Epithelial cell of prostate (primary cell): ENCODE results near the gene NTSR2.

ENCODE experiments used
- DNase-seq: peaks from one replicate; pipeline ENCODE4 v3.0.0-alpha.2; 2011; ENCODE audit warnings: low read depth, low spot score
- H3K27ac ChIP-seq: fragments of 450-650 bp; 2 replicates; pipeline ENCODE4 v1.5.1; 2017; ENCODE audit warnings: mild to moderate bottlenecking

NTSR2 gene

GRCh38 chr2:11701206-11701605, 31.2 kb upstream of the NTSR2 start:
- DNase-seq: no peak
- H3K27ac ChIP-seq: peak overlapping the region; percentile 14

GRCh38 chr2:11699686-11700670, 30.0 kb upstream of the NTSR2 start:
- no peak overlapping the region for H3K27ac ChIP-seq
- no peak for DNase-seq

DNA sequence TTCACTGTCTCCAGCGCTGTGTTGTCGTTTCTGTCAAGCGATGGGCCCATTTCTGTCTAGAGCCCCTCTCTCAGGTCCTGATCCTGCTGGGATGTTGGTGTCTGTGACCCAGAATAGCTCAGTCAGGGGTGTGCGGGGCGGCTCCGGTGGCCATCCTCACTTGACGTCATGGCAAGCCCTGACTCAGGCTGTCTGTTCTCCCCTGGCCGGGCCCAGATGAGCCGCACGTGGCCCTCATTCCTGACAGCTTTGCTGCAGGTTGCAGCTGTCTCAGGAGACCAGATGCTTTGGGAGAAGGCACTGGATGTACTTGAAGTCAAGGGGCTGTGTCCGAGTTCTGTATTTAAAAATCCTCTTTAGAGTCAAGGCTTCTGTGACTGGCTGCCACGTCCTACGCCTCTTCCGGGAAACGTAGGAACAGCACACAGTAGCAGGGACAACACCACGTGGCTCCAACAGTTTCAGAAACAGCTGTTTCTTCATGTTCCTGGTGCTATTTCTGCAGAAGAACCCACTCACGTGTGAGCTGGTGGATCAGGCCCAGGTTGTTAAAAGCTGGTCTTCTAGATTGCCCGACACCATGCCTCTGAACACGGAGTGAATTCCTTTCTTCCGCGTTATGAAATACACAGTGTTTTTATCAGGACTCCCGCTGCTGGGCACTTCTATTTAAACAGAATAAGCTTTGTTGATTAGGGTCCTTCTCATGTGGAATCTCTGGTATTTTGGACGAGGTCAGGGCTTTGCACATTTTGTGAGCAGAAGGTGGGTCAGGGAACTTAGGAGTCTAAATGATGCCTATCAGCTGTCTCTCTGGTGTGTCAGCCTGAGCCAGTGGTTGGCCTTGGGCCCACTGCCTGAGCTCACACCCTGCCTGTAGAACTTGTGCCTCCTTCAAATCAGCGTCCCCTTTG, 28.3 kb upstream of the NTSR2 start:
- no peak overlapping the region for H3K27ac ChIP-seq
- DNase-seq: no peak

DNA sequence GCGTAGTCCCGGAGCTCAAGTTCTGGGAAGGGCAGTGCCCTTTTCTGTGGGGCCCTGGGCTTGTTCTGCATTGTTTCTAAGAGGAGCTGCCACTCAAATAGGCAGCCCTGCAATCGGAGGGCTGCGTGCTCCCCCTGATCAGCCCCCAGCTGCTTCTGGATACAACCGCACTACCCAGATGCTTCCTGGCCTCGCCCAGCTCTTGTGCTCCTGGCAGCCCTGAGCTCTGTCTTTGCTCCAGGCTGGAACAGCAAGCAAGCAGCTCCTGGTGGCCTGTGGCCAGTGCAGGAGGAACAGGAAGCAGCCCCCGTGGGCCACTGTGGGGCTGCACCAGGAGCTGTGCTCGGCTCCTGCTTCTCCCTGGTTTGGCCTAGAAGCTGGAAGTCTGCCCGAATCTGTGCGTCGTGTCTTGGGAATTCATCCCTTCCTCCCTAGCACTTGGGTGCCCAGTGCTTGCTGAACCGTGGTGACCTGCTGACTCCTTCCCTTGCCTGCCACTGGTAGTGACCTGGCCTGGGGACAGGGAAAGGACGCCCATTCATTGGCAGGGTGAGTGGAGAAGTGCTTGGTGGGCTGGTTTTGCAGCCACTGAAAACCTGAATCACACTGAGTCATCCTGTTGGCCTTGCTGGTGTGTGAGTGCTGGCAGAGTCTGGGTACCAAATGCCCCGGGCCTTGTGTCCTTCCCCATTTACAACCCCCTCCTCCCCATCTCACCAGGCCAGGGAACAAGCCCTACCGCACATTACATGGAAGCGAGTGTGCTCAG, 27.3 kb upstream of the NTSR2 start:
- DNase-seq: no peak
- no peak overlapping the region for H3K27ac ChIP-seq

- no peak for DNase-seq
- no peak overlapping the region for H3K27ac ChIP-seq
These were observed 26.7 kb upstream of the NTSR2 start for GRCh38 chr2:11696736-11697102.

GRCh38 chr2:11695576-11695975, 25.6 kb upstream of the NTSR2 start:
- DNase-seq: no peak
- no peak overlapping the region for H3K27ac ChIP-seq

DNA sequence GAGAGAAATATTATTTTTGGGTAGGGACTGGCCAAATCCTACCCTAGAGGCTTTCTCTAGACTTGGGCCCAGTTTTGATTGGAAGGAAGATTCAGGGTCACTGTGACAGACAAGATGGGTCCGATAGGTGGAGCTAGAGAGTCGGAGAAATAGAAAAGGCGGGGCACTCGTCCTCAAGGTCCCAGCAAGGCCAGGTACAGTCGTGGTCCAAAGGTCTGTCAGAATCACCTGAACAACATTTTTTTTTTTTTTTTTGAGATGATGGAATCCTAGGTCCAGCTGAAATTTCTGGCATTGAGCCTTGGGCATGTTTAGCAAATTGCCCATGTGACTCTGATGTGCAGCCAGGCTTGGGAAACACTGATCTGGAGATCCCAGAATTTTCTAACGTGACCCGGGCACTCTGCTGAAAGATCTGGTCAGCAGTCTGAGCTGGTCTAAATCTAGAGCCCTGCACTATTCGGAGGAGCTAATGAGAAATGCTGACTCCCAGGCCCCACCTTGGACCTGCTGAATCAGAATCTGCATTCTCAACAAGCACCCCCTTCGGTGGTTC, 23.0 kb upstream of the NTSR2 start:
- H3K27ac ChIP-seq: no peak overlapping the region
- no peak for DNase-seq

- H3K27ac ChIP-seq: no peak overlapping the region
- DNase-seq: no peak
These were observed 21.2 kb upstream of the NTSR2 start for GRCh38 chr2:11691076-11691660.

- DNase-seq: no peak
These were observed 18.5 kb upstream of the NTSR2 start for GRCh38 chr2:11688222-11689069.

DNA sequence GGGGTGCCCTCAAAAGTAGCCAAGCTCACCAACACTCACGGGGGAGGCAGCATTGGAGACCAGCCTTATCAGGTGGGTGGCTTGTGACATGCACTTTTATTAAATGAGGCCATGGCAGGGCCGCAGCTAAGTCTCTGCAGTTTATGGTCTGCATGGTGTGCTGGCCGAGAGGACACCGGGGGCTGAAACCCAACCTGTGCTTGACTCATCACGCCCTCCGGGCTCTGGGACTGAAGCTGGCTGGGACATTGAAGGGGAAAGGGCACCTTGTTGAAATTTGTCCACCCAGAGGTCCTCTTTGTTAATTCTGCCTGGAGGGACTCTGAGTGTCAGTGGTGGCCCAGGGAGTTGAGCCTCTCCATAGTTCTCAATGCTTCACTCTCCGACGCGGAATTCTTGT, 17.7 kb upstream of the NTSR2 start:
- no peak for DNase-seq

More at GRCh38 chr2:11688222-11689069, 18.5 kb upstream of the NTSR2 start:
- no peak overlapping the region for H3K27ac ChIP-seq

DNA sequence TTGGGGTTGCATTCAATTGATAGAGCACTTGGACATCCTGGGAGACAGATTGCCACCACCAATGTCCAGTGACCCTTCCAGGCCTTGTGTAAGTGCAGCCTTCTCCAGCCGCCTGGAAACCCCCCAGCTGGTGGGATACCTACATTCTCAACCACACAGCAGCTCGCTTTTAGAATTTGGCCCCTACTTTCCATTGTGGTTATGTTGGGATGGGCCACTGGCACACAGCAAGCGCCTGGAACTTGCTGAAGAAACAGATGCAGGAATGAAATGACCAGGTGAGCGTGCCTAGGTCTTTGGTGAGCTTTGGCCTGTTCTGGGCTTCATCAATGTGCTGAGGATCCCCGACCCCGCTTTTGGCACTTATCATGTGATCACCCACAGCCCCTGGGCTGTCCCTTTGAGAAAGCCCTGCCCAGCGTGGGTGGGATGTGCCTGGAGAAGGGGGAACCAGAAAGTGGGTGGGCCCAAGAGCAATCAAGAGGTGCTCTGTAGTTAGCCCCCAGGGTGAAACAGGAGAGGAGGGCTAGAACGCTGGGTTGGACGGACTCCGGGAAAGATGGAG, 16.0 kb upstream of the NTSR2 start:
- no peak for DNase-seq

More for the DNA sequence above, 17.7 kb upstream of the NTSR2 start:
- H3K27ac ChIP-seq: no peak overlapping the region

DNA sequence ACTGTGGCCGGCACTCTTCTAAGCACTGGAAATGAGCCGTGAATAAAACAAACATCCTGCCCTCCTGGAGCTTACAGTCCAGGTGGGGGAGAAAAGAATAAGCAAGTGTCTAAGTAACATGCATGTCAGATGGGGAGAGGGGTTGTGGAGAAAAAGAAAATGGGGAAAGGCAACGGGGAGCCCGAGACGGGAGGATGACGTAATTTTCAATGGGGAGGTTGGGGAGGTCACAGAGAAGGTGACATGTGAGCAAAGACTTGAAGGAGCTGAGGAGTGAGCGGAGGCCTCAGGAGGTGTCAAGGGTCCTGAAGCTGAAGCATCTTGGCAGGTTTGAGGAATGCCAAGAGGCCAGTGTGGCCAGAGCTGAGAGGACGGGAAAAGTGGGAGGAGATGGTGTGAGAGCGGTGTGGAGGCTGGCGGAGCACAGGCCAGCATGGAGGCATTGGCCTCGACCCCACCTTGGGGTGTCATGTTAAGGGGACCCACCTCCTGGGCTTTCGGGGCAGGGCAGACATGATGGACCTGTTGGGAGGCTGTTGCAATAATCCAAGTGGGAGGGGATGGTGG, 15.0 kb upstream of the NTSR2 start:
- H3K27ac ChIP-seq: no peak overlapping the region
- no peak for DNase-seq

More for the DNA sequence above, 16.0 kb upstream of the NTSR2 start:
- no peak overlapping the region for H3K27ac ChIP-seq

GRCh38 chr2:11683966-11684365, 14.0 kb upstream of the NTSR2 start:
- no peak for DNase-seq
- no peak overlapping the region for H3K27ac ChIP-seq

GRCh38 chr2:11683476-11683875, 13.5 kb upstream of the NTSR2 start:
- no peak overlapping the region for H3K27ac ChIP-seq
- DNase-seq: no peak

DNA sequence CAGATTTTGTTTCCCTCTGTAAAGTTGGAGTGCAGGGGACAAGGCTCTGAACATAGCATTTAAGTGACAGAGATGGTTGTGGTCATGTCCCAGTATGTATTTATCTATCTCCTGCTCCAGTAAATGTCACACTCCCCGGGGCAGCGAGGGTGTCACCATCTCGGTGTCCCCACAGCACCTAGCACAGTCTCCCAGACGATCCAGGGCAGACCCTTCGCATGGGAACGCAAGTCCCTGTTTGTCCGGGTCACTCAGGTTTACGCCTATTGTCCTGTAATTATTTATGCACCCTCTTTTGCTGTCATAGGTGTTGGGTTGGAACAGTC, 12.6 kb upstream of the NTSR2 start:
- DNase-seq: no peak
- H3K27ac ChIP-seq: no peak overlapping the region

DNA sequence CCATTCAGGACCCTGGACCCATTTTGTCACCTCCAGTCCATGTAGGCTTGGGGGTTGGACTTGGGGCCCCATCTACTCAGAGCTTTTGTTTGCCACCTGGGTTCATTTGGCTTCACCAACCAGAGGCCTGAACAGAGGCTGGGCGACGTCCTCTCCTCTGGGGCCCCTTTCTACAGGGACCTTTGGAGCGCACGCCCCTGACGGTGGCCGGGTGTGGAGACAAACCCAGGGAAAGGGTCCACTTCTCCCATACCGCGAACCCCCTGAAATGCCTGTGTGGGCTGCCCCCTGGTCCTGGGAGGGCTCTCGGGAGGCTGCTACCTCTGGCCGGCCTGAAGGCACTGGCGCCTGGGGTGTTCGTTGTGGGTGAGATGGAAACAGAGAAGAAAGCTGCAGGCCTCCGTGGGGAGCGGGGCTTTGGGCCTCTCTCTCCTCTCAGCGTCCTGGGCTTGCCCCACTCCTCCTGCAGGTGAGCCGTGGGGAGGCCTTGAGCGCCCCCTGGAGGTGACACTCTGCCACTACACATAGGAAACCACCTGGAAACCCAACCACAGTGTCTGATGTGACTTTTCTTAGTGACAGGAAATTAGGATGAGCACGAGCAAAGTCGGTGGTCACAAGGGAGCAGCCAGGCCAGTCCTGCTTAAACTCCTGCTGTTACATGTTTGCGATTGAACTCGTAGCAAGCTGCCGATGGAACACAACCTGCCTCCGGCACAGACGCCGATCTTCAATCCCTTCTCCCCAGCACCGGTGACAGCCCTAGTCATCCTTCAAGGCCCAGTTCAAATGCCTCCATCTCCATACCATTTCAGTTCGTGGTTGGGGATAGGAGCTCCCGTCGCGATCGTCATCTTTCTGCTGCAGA, 12.0 kb upstream of the NTSR2 start:
- DNase-seq: no peak
- no peak overlapping the region for H3K27ac ChIP-seq
